ENCODE data around the gene HMGB1. TPM values are rescaled to one million over a fixed set of nuclear protein-coding genes. Genes with fewer than 3 reads are reported as not detected.

HMGB1 gene
- total RNA-seq, 3 donors from 2014 or later (not counting 1 experiment from before 2014, with no cell fraction given): 397 to 449 (median 409) TPM

GRCh38 chr13:30487075-30487470 is 21.3 kb upstream of the HMGB1 start:
- Histone ChIP-seq H3K27ac (ENCODE audit: low read length) (no peak overlapping the region), H3K4me3 (ENCODE audit: low read length) (no peak overlapping the region), H3K36me3 (ENCODE audit: control insufficient read depth, insufficient read depth, low read length) (no peaks in the 10 kb centered on the region), H3K27me3 (ENCODE audit: control insufficient read depth, insufficient read depth, low read length) (no peaks in the 10 kb centered on the region), H3K4me1 (ENCODE audit: control insufficient read depth, insufficient read depth, low read length) (no peaks in the 10 kb centered on the region), H3K9me3 (ENCODE audit: control insufficient read depth, insufficient read depth, low read length) (no peaks in the 10 kb centered on the region)
- Mint-ChIP-seq H3K27me3 (ENCODE audit: low read depth in 2 of 2) (peaks cover 0 to 10% of the 10 kb centered on the region in 2 donors), H3K4me1 (no peaks in the 10 kb centered on the region), H3K4me3 (no peak overlapping the region), H3K9me3 (no peaks in the 10 kb centered on the region), H3K36me3 (no peaks in the 10 kb centered on the region), H3K27ac (no peak overlapping the region)
- WGBS (ENCODE audit: insufficient coverage): 93% methylated on average over 3 of the region's 3 CpGs
- DNase-seq (no peak), ATAC-seq (no peak)
- intact Hi-C loops (cut with micrococcal nuclease): no loop called here
- no peak for TF ChIP-seq CTCF (IDR thresholded peaks at IDR 0.05)

GRCh38 chr13:30486230-30487074 is 20.7 kb upstream of the HMGB1 start:
- Mint-ChIP-seq H3K4me3 (no peak overlapping the region), H3K27ac (no peak overlapping the region), H3K9me3 (no peaks in the 10 kb centered on the region), H3K4me1 (no peaks in the 10 kb centered on the region), H3K27me3 (ENCODE audit: low read depth in 2 of 2) (peaks cover 0 to 10% of the 10 kb centered on the region in 2 donors), H3K36me3 (no peaks in the 10 kb centered on the region)
- no peaks in the 10 kb centered on the region for H3K9me3 ChIP-seq (ENCODE audit: control insufficient read depth, insufficient read depth, low read length)
- no peak for DNase-seq
- H3K27ac ChIP-seq (ENCODE audit: low read length): no peak overlapping the region
- no peak overlapping the region for H3K4me3 ChIP-seq (ENCODE audit: low read length)
- no peak for TF ChIP-seq CTCF (IDR thresholded peaks at IDR 0.05)
- no peaks in the 10 kb centered on the region for H3K36me3 ChIP-seq (ENCODE audit: control insufficient read depth, insufficient read depth, low read length)
- H3K27me3 ChIP-seq (ENCODE audit: control insufficient read depth, insufficient read depth, low read length): no peaks in the 10 kb centered on the region
- intact Hi-C loops (cut with micrococcal nuclease): no loop called here
- H3K4me1 ChIP-seq (ENCODE audit: control insufficient read depth, insufficient read depth, low read length): no peaks in the 10 kb centered on the region
- 96% methylated on average over 10 of the region's 11 CpGs for WGBS (ENCODE audit: insufficient coverage)
- ATAC-seq: no peak

- H3K27ac ChIP-seq (ENCODE audit: low read length): no peak overlapping the region
- no peak overlapping the region for H3K4me3 Mint-ChIP-seq
- no peaks in the 10 kb centered on the region for H3K9me3 ChIP-seq (ENCODE audit: control insufficient read depth, insufficient read depth, low read length)
- no peak overlapping the region for H3K4me3 ChIP-seq (ENCODE audit: low read length)
- H3K27me3 ChIP-seq (ENCODE audit: control insufficient read depth, insufficient read depth, low read length): no peaks in the 10 kb centered on the region
- no peaks in the 10 kb centered on the region for H3K9me3 Mint-ChIP-seq
- 96% methylated on average over 8 of the region's 8 CpGs for WGBS (ENCODE audit: insufficient coverage)
- no peaks in the 10 kb centered on the region for H3K4me1 Mint-ChIP-seq
- peaks cover 7 to 10% of the 10 kb centered on the region in 2 donors for H3K27me3 Mint-ChIP-seq (ENCODE audit: low read depth in 2 of 2)
- no peaks in the 10 kb centered on the region for H3K36me3 ChIP-seq (ENCODE audit: control insufficient read depth, insufficient read depth, low read length)
- no peak overlapping the region for H3K27ac Mint-ChIP-seq
- DNase-seq: no peak
- H3K4me1 ChIP-seq (ENCODE audit: control insufficient read depth, insufficient read depth, low read length): no peaks in the 10 kb centered on the region
- no peaks in the 10 kb centered on the region for H3K36me3 Mint-ChIP-seq
- no peak for ATAC-seq
- intact Hi-C loops (cut with micrococcal nuclease): no loop called here
- TF ChIP-seq CTCF (IDR thresholded peaks at IDR 0.05): no peak
Measured at GRCh38 chr13:30481241-30481760, 15.6 kb upstream of the HMGB1 start.
